Jurkat, Clone E6-1 (cell line): ENCODE data around the gene PDPR. TPM values are rescaled to one million over a fixed set of nuclear protein-coding genes. Genes with fewer than 3 reads are reported as not detected.
"Not testable (repeated sequence)": the region's sequence is repeated elsewhere in the genome, so short reads cannot be mapped to it uniquely, and the experiment has no call there.

Source experiments
- DNase-seq: peaks from one replicate; pipeline ENCODE4 v3.0.0-alpha.2; 2011; ENCODE audit warnings: low read depth, low spot score
- H3K4me3 ChIP-seq: 2 replicates; pipeline ENCODE4 v1.5.1; 2011; ENCODE audit warnings: mild to moderate bottlenecking, low read length, control low read depth, moderate library complexity
- polyA plus RNA-seq: library from polyadenylated mRNA; unstranded; fragments of >200 nt; gene quantifications from one replicate; pipeline ENCODE4 v1.2.1, GENCODE V29; 2012; ENCODE audit warnings: missing spikeins; ENCODE audit not compliant: insufficient read length, insufficient read depth

The PDPR gene
- 26.1 TPM for polyA plus RNA-seq

DNA sequence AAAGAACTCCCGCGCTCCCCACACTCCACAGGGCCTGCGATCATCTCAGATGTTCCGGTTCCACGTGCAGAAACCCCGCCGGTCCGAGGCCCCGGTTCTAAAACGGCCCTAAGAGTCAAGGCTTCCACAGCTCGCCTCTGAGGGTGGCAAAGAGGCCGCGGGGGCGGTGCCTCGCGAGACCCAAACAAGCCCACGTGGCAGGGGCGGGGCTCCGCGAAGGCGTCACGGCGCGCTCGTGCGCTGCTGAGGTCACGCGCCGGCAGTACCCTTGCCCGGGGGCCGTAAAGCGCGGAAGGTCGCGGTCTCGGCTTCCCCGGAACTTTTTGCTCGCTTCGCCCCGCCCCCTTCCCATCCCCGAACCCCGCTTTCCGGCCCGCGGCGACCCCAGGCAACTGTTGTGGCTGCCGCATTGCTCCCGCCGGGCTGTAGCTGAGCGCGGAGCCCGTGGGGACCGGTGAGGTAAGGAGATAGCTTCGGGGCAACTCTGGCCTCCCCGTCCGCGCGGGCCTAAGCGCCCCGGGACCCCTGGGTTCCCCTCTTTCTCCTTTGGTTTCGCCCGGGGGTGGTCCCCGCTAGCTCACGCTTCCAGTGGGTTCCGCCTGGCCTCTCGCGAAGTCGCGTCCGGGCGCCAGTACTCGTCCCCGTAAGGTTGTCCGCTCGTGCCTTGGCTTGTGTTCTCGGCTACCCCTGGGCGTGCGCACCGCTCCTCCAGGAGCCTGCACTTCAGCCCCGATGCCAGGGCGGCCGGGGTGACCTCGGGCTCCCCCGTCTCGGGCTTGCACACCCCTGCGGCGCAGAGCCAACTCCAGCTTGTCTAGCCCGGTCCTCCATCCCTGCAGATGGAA, at the start of gene PDPR:
TSS of gene PDPR (plus strand) at position 351 of the 845 bp plus-strand sequence. CDS start 6,161 bp downstream, outside the sequence.
- H3K4me3 ChIP-seq = peak within 1 kb of the TSS; percentile 72
- peak; percentile 86 for DNase-seq

DNA sequence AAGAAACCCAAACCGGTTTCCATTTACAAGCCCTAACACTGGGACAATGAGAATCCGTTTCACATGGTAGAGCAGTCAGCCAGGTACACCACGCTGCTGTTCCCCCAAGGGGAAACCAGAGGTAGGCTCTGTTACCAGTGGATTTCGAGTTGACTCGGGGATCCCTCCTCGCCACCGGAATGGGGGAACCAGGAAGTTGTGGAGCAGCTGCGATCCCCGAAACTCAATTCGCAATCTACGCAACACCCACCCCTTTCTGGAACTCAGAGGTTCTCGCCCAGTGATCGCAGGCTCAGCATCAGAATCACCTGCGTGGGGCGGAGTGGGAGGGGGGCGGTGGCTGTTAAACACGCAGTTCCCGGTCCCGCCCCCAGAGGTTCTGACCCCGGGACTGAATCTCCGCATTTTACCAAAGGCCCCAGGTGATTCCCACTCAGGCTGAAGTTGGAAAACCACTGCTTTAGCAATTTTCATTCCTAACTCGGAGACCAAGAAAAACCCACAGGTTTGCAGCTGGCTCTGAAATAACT, 49.2 kb upstream of the PDPR start:
- peak overlapping the region; percentile 50 for H3K4me3 ChIP-seq
- not testable (repeated sequence) for DNase-seq

DNA sequence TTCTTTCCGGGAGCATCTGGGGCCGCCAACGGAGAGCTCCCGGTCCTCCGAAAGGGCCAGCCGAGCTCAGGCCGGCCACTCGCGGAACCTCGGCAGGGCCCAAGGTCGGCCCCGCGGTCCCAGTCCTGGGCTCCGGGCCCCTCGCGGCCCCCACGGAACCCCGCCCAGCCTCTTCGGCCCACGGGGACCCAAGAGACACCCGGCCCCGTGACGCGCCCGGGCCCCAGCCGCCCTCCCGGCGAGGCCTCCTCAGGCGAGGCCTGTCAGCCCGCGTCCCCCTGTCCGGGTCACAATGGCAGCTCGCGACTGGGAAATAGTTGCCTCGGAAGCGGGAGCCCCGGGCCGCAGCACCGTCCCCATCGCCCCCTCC, 48.8 kb upstream of the PDPR start:
- not testable (repeated sequence) for DNase-seq
- peak overlapping the region; percentile 50 for H3K4me3 ChIP-seq

DNA sequence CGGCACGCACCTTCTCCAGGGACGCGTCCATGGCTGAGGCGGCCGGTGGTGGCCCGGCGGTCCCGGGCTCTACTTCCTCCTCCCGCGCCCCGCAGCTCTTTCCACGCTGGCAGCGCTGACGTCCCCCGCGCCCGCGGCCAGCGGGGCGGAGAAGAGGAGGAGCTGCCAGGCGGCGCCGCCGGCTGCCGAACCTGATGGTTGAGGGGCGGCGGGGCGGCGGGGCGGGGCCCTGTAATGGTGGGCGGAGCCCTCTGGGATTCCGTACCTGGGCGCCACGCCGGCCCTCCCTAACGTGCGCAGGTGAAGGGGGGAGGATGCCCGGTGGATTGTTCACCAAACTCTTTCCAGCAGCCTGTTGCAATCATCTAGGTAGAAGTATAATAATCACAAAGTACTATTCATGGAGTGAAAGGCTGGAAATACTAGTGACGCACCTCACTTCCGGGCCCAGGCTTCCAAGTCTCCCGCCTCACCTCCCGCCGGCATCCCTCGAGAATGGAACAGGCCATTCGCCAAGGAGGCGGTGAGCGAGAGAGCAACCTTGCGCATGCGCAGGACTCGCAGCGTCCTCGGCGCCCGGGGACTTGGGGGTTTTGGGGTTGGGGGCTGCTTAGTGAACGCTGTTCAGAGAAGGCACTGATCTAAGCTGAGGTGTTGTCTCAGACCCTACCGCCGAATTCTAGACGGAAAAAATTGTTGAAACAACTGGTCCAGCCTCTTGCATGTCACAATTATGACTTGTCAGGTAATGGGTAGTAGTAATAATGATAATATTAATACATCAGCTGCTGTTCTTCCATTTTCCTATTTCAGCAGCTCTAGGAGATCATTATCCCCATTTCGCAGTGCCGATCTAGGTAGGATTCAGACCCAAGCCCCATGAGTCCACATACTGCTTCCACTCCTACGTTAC, 48.1 kb upstream of the PDPR start:
- DNase-seq = peak; percentile 61
- H3K4me3 ChIP-seq = peak overlapping the region; percentile 50

DNA sequence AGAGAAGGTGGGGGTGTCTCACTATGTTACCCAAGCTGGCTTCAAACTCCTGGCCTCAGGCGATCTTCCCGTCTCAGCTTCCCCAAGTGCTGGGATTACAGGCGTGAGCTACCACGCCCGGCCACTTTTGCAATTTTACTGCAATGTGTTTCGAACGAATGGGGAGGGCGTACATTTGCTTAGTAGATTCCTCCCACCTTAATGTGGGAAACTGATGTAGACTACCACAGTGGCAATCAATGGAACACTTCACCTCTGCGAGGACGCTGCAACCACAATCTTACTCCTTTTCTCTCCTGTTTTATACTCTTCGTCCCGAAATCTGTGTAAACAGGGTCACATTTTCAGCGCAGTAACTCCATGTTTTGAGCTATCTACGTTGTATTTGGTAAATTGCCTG, 47.4 kb upstream of the PDPR start:
- not testable (repeated sequence) for DNase-seq, H3K4me3 ChIP-seq

DNA sequence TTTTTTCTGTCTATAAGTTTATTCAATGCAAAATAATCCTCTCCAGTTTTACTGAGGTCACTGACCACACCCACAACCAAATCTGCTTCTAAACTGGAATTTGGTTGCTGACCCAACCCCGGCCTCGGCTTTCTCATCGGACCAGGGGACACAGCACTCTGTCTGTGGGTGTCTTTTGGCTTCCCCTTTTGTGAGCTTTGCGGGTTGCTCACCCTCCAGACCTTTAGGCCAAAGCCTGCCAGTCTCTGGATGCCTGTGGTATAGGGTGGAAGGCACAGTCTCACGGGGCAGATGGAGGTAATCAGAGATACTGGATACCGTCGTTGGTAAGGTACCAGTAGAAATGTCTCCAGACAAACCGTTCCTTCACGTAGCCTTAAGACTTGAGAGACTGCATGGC, 35.1 kb upstream of the PDPR start:
- DNase-seq, H3K4me3 ChIP-seq: not testable (repeated sequence)

DNA sequence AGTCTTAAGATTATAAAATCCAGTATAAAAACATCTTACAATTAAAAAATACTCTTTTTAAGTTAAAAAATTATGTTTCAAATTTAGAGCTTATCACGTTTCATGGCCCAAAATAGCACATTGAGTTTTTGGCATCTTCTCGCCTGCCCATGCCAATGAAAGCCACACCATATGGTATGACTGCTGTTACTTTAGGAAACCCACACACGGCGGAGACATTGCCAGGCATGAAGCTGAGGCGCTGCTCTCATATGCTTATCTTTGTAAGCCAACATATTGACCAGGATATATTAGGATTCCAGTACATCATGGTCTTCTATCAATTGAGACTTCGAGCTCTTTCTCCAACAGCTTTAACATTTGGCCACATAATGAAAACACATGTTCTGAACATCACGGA, 32.9 kb upstream of the PDPR start:
- DNase-seq, H3K4me3 ChIP-seq: not testable (repeated sequence)

DNA sequence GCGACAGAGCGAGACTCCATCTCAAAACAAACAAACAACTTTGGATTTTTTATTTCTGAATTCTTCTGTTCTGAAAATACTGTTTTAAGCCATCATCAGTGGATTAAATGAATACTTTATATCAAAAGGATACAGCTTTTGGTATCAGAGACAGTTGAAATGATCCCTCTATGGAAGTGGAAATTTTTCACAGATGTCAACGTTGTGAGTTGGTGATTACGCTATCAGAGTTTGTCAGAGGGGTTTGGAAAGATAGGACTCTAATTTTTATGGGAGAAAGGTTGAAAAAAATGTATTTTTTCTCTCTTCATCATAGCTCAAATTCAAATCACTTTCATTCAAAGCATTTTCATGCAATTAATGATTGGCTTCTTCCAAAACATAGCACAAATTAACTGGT, 30.2 kb upstream of the PDPR start:
- not testable (repeated sequence) for H3K4me3 ChIP-seq, DNase-seq

DNA sequence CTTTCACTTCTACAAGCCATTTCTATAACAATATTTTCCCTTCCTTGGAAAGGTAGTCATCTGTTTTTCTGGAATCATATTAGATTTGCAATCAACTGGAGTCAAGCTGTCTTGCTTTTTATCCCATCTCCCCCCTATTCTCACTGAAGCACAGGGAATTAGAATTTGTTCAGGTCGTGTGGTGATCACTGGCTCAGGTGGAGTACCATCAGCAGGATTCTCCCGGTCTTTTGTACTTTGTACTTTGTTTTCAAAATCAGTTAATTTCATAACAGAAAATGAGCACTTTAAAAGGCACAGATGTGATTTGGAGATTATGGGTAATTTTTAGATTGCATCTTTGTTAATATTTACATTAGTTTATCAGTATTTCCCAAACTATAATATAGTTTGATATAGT, 26.0 kb upstream of the PDPR start:
- DNase-seq, H3K4me3 ChIP-seq: not testable (repeated sequence)

DNA sequence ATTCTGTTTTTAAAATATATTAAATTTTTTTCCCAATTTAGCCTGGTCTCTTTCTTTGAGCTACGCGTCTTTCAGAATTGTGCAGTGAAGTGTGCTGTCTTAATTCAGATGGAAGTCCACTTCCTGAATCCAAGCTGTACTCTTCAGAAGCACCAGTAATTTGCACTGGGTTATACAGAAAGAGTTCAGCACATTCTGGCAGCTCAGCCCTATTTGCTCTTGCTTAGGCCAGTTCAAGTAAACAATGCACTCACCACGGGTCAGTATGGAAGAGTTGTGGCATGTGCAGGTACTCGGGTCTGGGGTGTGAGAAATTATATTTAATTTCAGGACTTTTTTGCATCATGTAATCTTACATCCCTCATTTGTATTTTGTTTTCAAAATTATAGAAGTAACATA, 25.3 kb upstream of the PDPR start:
- not testable (repeated sequence) for H3K4me3 ChIP-seq, DNase-seq

DNA sequence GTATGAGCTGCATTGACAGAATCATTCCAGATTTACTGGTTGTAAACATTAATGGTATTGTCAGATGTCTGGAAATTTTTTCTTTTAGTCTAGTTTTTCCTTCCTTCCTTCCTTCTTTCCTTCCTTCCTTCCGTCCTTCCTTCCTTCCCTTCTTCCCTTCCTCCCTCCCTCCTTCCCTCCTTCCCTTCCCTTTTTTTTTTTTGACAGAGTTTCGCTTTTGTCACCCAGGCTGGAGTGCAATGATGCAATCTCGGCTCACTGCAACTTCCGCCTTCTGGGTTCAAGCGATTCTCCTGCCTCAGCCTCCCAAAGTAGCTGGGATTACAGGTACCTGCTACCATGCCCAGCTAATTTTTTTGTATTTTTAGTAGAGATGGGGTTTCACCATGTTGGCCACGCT, 24.8 kb upstream of the PDPR start:
- H3K4me3 ChIP-seq, DNase-seq: not testable (repeated sequence)

DNA sequence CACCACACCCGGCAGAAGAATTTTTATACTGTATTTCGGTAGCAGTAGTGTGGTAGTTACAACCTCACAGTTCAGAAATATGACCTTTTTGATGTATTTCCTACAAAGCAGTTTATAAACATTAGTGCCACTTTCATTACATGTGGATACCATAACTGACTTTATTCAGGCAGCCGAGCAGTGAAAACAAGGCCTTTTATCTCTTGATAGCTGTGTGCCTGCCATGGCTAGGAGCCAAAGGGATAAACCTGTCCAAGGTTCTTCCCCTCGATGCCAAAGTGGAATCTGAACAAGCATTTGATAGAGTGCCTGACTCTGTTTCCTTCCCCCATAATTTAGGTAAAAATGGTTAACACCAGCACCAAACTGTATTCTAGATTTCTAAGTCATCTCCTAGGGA, 23.0 kb upstream of the PDPR start:
- not testable (repeated sequence) for H3K4me3 ChIP-seq, DNase-seq

DNA sequence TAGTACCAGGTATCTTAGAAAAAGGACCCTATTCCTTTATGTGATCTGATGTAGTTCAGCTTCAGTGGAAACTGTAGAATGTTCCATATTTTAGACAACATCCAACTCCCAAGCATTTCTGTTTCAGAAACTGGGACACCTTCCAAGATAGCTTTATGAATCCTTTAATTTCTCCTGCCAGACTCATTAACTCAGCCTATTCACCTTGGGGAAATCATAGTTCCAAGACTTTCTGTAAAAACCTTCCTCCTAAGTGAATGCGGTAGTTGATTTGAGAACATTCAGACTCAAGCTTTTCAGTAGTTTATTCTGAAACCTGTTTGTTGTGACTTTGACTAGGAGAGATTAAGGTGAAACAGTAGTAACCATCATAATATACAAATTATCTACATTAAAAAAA, 20.0 kb upstream of the PDPR start:
- H3K4me3 ChIP-seq, DNase-seq: not testable (repeated sequence)

DNA sequence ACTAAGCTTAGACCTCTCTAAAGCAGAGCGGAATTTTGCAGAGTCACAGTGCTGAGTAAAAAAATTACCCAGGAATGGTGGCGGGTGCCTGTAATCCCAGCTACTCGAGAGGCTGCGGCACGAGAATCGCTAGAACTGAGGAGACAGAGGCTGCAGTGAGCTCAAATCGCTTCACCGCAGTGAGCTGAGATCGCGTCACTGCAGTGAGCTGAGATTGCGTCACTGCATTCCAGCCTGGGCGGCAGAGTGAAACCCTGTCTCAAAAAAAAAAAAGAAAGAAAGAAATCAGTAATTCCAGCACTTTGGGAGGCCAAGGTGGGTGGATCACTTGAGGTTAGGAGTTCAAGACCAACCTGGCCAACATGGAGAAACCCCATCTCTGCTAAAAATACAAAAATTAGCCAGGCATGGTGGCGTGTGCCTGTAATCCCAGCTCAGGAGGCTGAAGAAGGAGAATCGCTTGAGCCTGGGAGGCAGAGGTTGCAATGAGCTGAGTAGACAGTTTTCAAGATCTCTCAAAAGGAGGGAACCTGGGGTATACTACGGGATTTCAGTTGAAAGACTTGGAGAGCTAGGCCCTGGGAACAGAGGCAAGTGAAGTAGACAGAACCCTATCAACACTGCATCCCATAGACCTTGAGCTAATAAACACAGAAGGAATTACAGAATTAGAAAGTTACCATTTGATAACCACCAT, 4.4 kb upstream of the PDPR start:
- H3K4me3 ChIP-seq = not testable (repeated sequence)

DNA sequence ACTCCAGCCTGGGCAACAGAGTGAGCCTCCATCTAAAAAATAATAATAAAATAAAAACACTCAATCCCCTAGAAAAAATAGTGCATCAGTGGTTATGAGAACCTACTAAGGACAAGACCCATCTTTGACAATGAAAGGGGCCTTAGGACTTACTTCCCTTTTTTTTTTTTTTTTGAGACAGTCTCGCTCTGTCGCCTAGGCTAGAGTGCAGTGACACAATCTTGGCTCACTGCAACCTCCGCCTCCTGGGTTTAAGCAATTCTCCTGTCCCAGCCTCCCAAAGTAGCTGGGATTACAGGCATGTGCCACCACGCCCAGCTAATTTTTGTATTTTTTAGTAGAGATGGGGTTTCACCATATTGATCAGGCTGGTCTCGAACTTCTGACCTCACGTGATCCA, 2.0 kb upstream of the PDPR start:
- H3K4me3 ChIP-seq, DNase-seq: not testable (repeated sequence)

More for the DNA sequence above, 4.4 kb upstream of the PDPR start:
- not testable (repeated sequence) for DNase-seq

DNA sequence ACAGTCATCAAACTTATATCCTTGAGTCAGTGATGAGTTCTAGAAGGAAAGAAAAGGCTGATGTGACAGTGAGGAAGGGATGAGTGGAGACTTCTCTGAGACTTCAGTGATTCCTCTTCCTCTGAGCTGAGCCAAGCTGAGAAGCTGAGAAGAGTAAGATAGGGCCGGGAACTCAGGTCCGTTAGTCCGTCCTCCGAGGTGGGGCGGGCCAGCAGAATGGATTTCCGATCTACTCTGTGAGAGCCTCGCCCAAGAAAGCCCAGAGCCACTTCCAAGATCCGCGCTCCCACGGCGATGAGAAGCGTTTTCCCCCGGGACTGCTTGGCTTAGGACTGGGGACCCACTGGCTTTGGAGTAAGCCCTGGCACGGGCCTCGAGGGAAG, 542 bp upstream of the PDPR start:
- not testable (repeated sequence) for DNase-seq
- peak overlapping the region; percentile 72 for H3K4me3 ChIP-seq

DNA sequence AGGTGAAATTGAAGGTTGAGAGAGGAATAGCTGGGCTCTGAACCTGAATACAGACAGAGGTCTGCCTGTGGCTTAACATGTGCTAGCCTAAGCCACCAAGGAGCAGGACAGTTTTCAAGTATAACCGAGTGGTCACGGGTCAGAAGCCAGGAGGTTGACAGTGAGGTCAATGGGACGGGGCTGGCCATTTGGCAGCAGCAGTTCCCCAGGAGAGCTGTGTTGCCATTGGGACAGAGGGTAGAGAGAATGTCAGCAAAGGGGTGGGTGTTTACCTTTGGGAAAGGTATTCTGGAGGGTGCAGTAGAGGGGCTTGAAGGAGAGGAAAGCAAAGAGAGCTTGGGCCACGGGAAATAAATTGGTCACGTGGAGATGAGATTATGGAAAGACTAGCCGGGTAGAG, 4.2 kb downstream of the PDPR start:
- DNase-seq, H3K4me3 ChIP-seq: not testable (repeated sequence)

DNA sequence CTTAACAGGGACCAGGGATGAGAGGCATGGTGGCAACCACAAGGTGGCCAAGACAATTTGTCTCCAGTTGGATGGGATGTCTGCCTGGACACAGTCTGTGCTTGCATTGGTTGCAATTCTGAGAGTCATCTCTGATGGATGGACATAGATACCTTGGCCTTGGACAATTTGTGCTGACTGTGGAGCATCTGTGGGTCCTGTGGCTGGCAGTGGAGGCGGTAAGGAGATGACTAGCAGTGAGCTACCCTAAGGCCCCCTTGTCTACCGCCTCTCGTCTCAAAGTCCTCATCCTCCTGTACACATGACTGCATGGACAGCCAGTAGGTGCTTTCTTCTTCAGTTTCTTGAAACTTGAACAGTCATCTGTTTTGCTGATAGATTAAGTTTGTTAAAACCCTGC, 4.6 kb downstream of the PDPR start:
- H3K4me3 ChIP-seq, DNase-seq: not testable (repeated sequence)

DNA sequence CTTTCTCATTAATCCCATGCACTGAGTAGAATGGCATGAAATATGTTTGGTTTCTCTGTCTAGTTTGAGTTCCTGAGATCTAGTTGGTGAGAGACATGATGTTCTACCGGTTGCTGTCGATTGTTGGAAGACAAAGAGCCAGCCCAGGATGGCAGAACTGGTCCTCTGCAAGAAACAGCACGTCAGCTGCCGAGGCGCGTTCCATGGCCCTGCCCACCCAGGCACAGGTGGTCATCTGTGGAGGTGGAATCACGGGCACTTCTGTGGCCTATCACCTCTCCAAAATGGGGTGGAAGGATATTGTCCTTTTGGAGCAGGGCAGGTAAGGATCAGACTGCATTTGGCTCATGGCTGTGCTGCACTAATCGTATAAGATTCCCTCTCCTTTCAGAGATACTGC, 6.3 kb downstream of the PDPR start:
- not testable (repeated sequence) for DNase-seq, H3K4me3 ChIP-seq
